ENCODE data around the gene SPAG6.
"Not testable (repeated sequence)": the region's sequence is repeated elsewhere in the genome, so short reads cannot be mapped to it uniquely, and the experiment has no call there.

SPAG6 gene
- long read RNA-seq, donor 1 = 0 reads
- long read RNA-seq, donor 2 = 0 reads
- long read RNA-seq, donor 3 = 0 reads
- long read RNA-seq, donor 4, partial matches to known transcripts = 0 of 1 reads
- long read RNA-seq, donor 4, other reads (novel, unspliced or antisense) = 0 of 1 reads
- long read RNA-seq, donor 5 = 0 reads
- long read RNA-seq, donor 6 = 0 reads
- long read RNA-seq, donor 7, partial matches to known transcripts = 0 of 1 reads
- long read RNA-seq, donor 7, other reads (novel, unspliced or antisense) = 0 of 1 reads
- long read RNA-seq, donor 8 = 0 reads

- DNase-seq = peak; percentile 76
Observed at GRCh38 chr10:22345301-22346095, at the start of gene SPAG6. Gene SPAG6, plus strand, starts transcription at chr10:22345496. Its CDS starts 116 bp downstream, at chr10:22345612.

- no peak for DNase-seq
Observed at GRCh38 chr10:22301193-22301592, 44.1 kb upstream of the SPAG6 start.

GRCh38 chr10:22303461-22303860 is 41.8 kb upstream of the SPAG6 start:
- DNase-seq = no peak

- DNase-seq = no peak
Observed at GRCh38 chr10:22305721-22306120, 39.6 kb upstream of the SPAG6 start.

- DNase-seq = no peak
Observed at GRCh38 chr10:22308390-22308789, 36.9 kb upstream of the SPAG6 start.

- no peak for DNase-seq
Observed at GRCh38 chr10:22309180-22310000, 35.9 kb upstream of the SPAG6 start.

GRCh38 chr10:22310012-22310411 is 35.3 kb upstream of the SPAG6 start:
- not testable (repeated sequence) for DNase-seq

GRCh38 chr10:22310928-22311327 is 34.4 kb upstream of the SPAG6 start:
- DNase-seq = no peak

- DNase-seq = no peak
Observed at GRCh38 chr10:22314852-22315251, 30.4 kb upstream of the SPAG6 start.

GRCh38 chr10:22315455-22316285 is 29.6 kb upstream of the SPAG6 start:
- peak; percentile 90 for DNase-seq

- DNase-seq = peak; percentile 99
Observed at GRCh38 chr10:22316286-22317075, 28.8 kb upstream of the SPAG6 start, which contains the start of gene COMMD3. Gene COMMD3, plus strand, starts transcription at chr10:22316388. Its CDS starts 30 bp downstream, at chr10:22316418.

- no peak for DNase-seq
Observed at GRCh38 chr10:22317076-22317370, 28.3 kb upstream of the SPAG6 start.

- DNase-seq = peak; percentile 12
Observed at GRCh38 chr10:22317771-22318565, 27.3 kb upstream of the SPAG6 start.

- no peak for DNase-seq
Observed at GRCh38 chr10:22318772-22319171, 26.5 kb upstream of the SPAG6 start.

- DNase-seq = no peak
Observed at GRCh38 chr10:22319547-22319979, 25.7 kb upstream of the SPAG6 start.

- DNase-seq = peak; percentile 70
Observed at GRCh38 chr10:22319980-22320558, 25.2 kb upstream of the SPAG6 start.

GRCh38 chr10:22320591-22321155 is 24.6 kb upstream of the SPAG6 start, which contains the start of gene BMI1:
Gene BMI1, plus strand, starts transcription at chr10:22321099. Its CDS starts 5,351 bp downstream, at chr10:22326450.
- DNase-seq = peak; percentile 10

GRCh38 chr10:22321156-22321923 is 24.0 kb upstream of the SPAG6 start:
- peak; percentile 97 for DNase-seq

Measured in right kidney (tissue), 9 donors.